ENCODE results near the gene ADGRG3.

ADGRG3 gene

DNA sequence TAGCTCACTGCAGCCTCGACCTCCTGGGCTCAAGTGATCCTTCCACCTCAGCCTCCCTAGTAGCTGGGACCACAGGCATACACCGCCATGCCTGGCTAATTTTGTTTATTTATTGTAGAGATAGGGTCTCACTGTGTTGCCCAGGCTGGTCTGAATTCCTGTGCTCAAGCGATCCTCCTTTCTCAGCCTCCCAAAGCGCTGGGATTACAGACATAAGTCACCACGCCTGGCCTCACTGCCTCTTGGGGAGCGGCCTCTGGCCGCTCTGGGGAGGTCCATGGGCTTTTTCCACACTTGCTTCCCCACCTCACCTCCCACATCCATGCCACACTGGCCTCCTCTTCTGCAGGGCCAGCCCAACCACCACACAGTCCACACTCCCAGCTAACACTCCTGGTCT, 18.3 kb upstream of the ADGRG3 start:
- no peak for DNase-seq (ENCODE audit: insufficient read length, low spot score)
- no peak for FAIRE-seq
- no peak for TF ChIP-seq SPI1 (IDR thresholded peaks at IDR 0.05; ENCODE audit: low read depth, low read length)
- TF ChIP-seq TAF1 (IDR thresholded peaks at IDR 0.05; ENCODE audit: low read depth, low read length), result no peak
- TF ChIP-seq POLR2A (IDR thresholded peaks at IDR 0.05; ENCODE audit: low read depth, low read length), result no peak
- TF ChIP-seq POLR2AphosphoS5 (IDR thresholded peaks at IDR 0.05; ENCODE audit: low read depth, low read length), result no peak
- TF ChIP-seq PAX5 (IDR thresholded peaks at IDR 0.05; ENCODE audit: insufficient read depth, low read length, severe bottlenecking), result no peak
- TF ChIP-seq POU2F2 (IDR thresholded peaks at IDR 0.05; ENCODE audit: low read depth, low read length), result no peak

- FAIRE-seq, result no peak
- TF ChIP-seq SPI1 (IDR thresholded peaks at IDR 0.05; ENCODE audit: low read depth, low read length) (no peak), POU2F2 (IDR thresholded peaks at IDR 0.05; ENCODE audit: low read depth, low read length) (no peak), PAX5 (IDR thresholded peaks at IDR 0.05; ENCODE audit: insufficient read depth, low read length, severe bottlenecking) (no peak), TAF1 (IDR thresholded peaks at IDR 0.05; ENCODE audit: low read depth, low read length) (no peak), POLR2AphosphoS5 (IDR thresholded peaks at IDR 0.05; ENCODE audit: low read depth, low read length) (no peak), POLR2A (IDR thresholded peaks at IDR 0.05; ENCODE audit: low read depth, low read length) (no peak)
- DNase-seq (ENCODE audit: insufficient read length, low spot score), result no peak
Measured at GRCh38 chr16:57651344-57652333, 16.5 kb upstream of the ADGRG3 start.

GRCh38 chr16:57652695-57653471, 15.2 kb upstream of the ADGRG3 start:
- FAIRE-seq, result no peak
- no peak for TF ChIP-seq POLR2A (IDR thresholded peaks at IDR 0.05; ENCODE audit: low read depth, low read length)
- no peak for TF ChIP-seq TAF1 (IDR thresholded peaks at IDR 0.05; ENCODE audit: low read depth, low read length)
- TF ChIP-seq PAX5 (IDR thresholded peaks at IDR 0.05; ENCODE audit: insufficient read depth, low read length, severe bottlenecking), result no peak

DNA sequence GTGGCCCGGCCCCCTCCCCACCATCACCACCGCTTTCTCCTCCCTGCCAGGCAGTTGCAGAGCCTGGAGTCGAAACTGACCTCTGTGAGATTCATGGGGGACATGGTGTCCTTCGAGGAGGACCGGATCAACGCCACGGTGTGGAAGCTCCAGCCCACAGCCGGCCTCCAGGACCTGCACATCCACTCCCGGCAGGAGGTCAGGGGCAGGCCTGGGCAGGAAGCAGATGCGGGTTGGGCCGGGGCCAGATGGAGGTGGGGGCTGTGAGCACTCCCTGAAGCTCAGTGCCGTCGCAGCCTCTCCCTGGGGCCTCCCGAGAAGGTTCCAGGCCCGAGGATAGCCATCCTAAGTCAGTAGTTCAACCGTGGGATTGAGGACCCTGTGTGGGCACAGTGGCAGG, 14.2 kb upstream of the ADGRG3 start:
- TF ChIP-seq TAF1 (IDR thresholded peaks at IDR 0.05; ENCODE audit: low read depth, low read length) (no peak), POLR2AphosphoS5 (IDR thresholded peaks at IDR 0.05; ENCODE audit: low read depth, low read length) (no peak), SPI1 (IDR thresholded peaks at IDR 0.05; ENCODE audit: low read depth, low read length) (no peak), POLR2A (IDR thresholded peaks at IDR 0.05; ENCODE audit: low read depth, low read length) (no peak), POU2F2 (IDR thresholded peaks at IDR 0.05; ENCODE audit: low read depth, low read length) (no peak)
- FAIRE-seq (no peak), DNase-seq (ENCODE audit: insufficient read length, low spot score) (no peak)

More at GRCh38 chr16:57652695-57653471, 15.2 kb upstream of the ADGRG3 start:
- no peak for DNase-seq (ENCODE audit: insufficient read length, low spot score)

GRCh38 chr16:57656342-57656955, 11.7 kb upstream of the ADGRG3 start:
- no peak for TF ChIP-seq PAX5 (IDR thresholded peaks at IDR 0.05; ENCODE audit: insufficient read depth, low read length, severe bottlenecking)
- no peak for TF ChIP-seq POLR2A (IDR thresholded peaks at IDR 0.05; ENCODE audit: low read depth, low read length)
- TF ChIP-seq POLR2AphosphoS5 (IDR thresholded peaks at IDR 0.05; ENCODE audit: low read depth, low read length), result no peak
- no peak for TF ChIP-seq SPI1 (IDR thresholded peaks at IDR 0.05; ENCODE audit: low read depth, low read length)
- TF ChIP-seq TAF1 (IDR thresholded peaks at IDR 0.05; ENCODE audit: low read depth, low read length), result no peak
- TF ChIP-seq POU2F2 (IDR thresholded peaks at IDR 0.05; ENCODE audit: low read depth, low read length), result no peak
- FAIRE-seq (no peak), DNase-seq (ENCODE audit: insufficient read length, low spot score) (no peak)

DNA sequence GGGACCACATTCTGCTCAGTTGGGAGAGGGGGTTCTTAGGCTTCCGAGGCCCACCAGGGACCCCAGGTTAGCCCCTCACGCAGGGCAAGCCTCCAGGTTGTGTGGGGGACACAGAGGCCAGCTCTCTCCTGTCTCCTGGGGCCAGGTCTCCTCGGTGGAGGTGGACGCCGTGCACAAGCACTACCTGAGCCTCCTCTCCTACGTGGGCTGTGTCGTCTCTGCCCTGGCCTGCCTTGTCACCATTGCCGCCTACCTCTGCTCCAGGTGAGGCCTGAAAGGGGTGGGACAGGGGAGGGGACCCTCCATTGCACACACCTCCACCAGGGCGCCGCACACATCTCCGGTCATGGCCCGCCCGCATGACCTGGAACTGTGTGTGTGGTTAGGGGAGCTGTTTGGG, 10.9 kb upstream of the ADGRG3 start:
- DNase-seq (ENCODE audit: insufficient read length, low spot score), result no peak
- TF ChIP-seq SPI1 (IDR thresholded peaks at IDR 0.05; ENCODE audit: low read depth, low read length) (no peak), POU2F2 (IDR thresholded peaks at IDR 0.05; ENCODE audit: low read depth, low read length) (no peak), POLR2A (IDR thresholded peaks at IDR 0.05; ENCODE audit: low read depth, low read length) (no peak), PAX5 (IDR thresholded peaks at IDR 0.05; ENCODE audit: insufficient read depth, low read length, severe bottlenecking) (no peak), TAF1 (IDR thresholded peaks at IDR 0.05; ENCODE audit: low read depth, low read length) (no peak), POLR2AphosphoS5 (IDR thresholded peaks at IDR 0.05; ENCODE audit: low read depth, low read length) (no peak)
- FAIRE-seq, result no peak

- no peak for TF ChIP-seq TAF1 (IDR thresholded peaks at IDR 0.05; ENCODE audit: low read depth, low read length)
- TF ChIP-seq POLR2AphosphoS5 (IDR thresholded peaks at IDR 0.05; ENCODE audit: low read depth, low read length), result no peak
- no peak for TF ChIP-seq SPI1 (IDR thresholded peaks at IDR 0.05; ENCODE audit: low read depth, low read length)
- TF ChIP-seq POLR2A (IDR thresholded peaks at IDR 0.05; ENCODE audit: low read depth, low read length), result no peak
- no peak for TF ChIP-seq PAX5 (IDR thresholded peaks at IDR 0.05; ENCODE audit: insufficient read depth, low read length, severe bottlenecking)
- TF ChIP-seq POU2F2 (IDR thresholded peaks at IDR 0.05; ENCODE audit: low read depth, low read length), result no peak
- FAIRE-seq (no peak), DNase-seq (ENCODE audit: insufficient read length, low spot score) (no peak)
Measured at GRCh38 chr16:57658130-57658877, 9.8 kb upstream of the ADGRG3 start.

DNA sequence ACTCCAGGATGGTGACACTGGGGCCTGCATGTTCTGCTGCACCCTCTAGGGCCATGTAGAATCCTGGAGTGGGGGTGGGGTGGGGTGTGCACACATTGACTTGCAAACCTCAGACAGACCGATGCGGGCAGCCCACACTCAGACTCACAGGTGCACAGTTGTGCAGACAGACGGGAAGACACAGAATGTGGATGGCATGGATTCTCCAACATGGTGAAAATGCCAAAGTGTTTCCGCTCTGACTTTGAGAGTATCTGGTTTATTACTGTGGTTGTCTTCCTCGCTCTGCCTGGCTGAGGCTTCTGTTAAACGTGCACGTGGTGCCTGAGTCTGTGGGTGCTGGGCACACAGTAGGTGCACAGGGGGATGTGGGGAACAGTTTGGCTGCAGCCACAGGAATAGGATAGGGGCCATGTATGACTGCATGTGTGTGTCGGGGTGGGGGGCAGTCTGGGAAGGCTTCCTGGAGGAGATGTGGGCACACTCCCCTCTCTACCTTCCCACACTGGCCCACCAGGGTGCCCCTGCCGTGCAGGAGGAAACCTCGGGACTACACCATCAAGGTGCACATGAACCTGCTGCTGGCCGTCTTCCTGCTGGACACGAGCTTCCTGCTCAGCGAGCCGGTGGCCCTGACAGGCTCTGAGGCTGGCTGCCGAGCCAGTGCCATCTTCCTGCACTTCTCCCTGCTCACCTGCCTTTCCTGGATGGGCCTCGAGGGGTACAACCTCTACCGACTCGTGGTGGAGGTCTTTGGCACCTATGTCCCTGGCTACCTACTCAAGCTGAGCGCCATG, 9.0 kb upstream of the ADGRG3 start:
- TF ChIP-seq POLR2A (IDR thresholded peaks at IDR 0.05; ENCODE audit: low read depth, low read length) (no peak), PAX5 (IDR thresholded peaks at IDR 0.05; ENCODE audit: insufficient read depth, low read length, severe bottlenecking) (no peak), POU2F2 (IDR thresholded peaks at IDR 0.05; ENCODE audit: low read depth, low read length) (no peak), SPI1 (IDR thresholded peaks at IDR 0.05; ENCODE audit: low read depth, low read length) (no peak), TAF1 (IDR thresholded peaks at IDR 0.05; ENCODE audit: low read depth, low read length) (no peak), POLR2AphosphoS5 (IDR thresholded peaks at IDR 0.05; ENCODE audit: low read depth, low read length) (no peak)
- FAIRE-seq (no peak), DNase-seq (ENCODE audit: insufficient read length, low spot score) (no peak)

Measured in GM12891 (cell line).